ENCODE data around the gene GZMM. TPM values are rescaled to one million over a fixed set of nuclear protein-coding genes. Genes with fewer than 3 reads are reported as not detected.
A peak's percentile ranks its signal among the peaks of the same experiment; 100 is the strongest.

GZMM gene
- total RNA-seq, 1 donor from 2014 or later = not detected

- no peak for DNase-seq (ENCODE audit: extremely low spot score, unreplicated experiment)
- Mint-ChIP-seq H3K27me3 (ENCODE audit: unreplicated experiment) (peaks cover 4% of the 10 kb centered on the region), H3K36me3 (ENCODE audit: unreplicated experiment) (no peaks in the 10 kb centered on the region), H3K9me3 (ENCODE audit: unreplicated experiment) (no peaks in the 10 kb centered on the region), H3K27ac (ENCODE audit: unreplicated experiment) (no peak within 1 kb of the TSS), H3K4me3 (ENCODE audit: unreplicated experiment) (peak within 1 kb of the TSS; percentile 75), H3K4me1 (ENCODE audit: unreplicated experiment) (peaks cover 29% of the 10 kb centered on the region)
- no peak for TF ChIP-seq CTCF (IDR thresholded peaks at IDR 0.05)
Observed at GRCh38 chr19:589693-590395, 46.0 kb downstream of the GZMM start, which contains the start of gene HCN2. Gene HCN2, plus strand, starts transcription at chr19:589881. Its CDS starts 65 bp downstream, at chr19:589946.

GRCh38 chr19:590396-590745 lies 46.5 kb downstream of the GZMM start:
- H3K9me3 Mint-ChIP-seq (ENCODE audit: unreplicated experiment) = no peaks in the 10 kb centered on the region
- no peak for TF ChIP-seq CTCF (IDR thresholded peaks at IDR 0.05)
- H3K36me3 Mint-ChIP-seq (ENCODE audit: unreplicated experiment) = no peaks in the 10 kb centered on the region
- peak overlapping the region; percentile 75 for H3K4me3 Mint-ChIP-seq (ENCODE audit: unreplicated experiment)
- peaks cover 4% of the 10 kb centered on the region for H3K27me3 Mint-ChIP-seq (ENCODE audit: unreplicated experiment)
- no peak overlapping the region for H3K27ac Mint-ChIP-seq (ENCODE audit: unreplicated experiment)
- H3K4me1 Mint-ChIP-seq (ENCODE audit: unreplicated experiment) = peaks cover 28% of the 10 kb centered on the region
- DNase-seq (ENCODE audit: extremely low spot score, unreplicated experiment) = no peak

- Mint-ChIP-seq H3K27me3 (ENCODE audit: unreplicated experiment) (peaks cover 4% of the 10 kb centered on the region), H3K4me1 (ENCODE audit: unreplicated experiment) (peaks cover 27% of the 10 kb centered on the region), H3K36me3 (ENCODE audit: unreplicated experiment) (no peaks in the 10 kb centered on the region), H3K9me3 (ENCODE audit: unreplicated experiment) (no peaks in the 10 kb centered on the region), H3K27ac (ENCODE audit: unreplicated experiment) (no peak overlapping the region), H3K4me3 (ENCODE audit: unreplicated experiment) (no peak overlapping the region)
- no peak for TF ChIP-seq CTCF (IDR thresholded peaks at IDR 0.05)
- DNase-seq (ENCODE audit: extremely low spot score, unreplicated experiment) = no peak
Observed at GRCh38 chr19:590750-591098, 46.9 kb downstream of the GZMM start.

GRCh38 chr19:591099-591958 lies 47.5 kb downstream of the GZMM start:
- Mint-ChIP-seq H3K9me3 (ENCODE audit: unreplicated experiment) (no peaks in the 10 kb centered on the region), H3K27me3 (ENCODE audit: unreplicated experiment) (peaks cover 4% of the 10 kb centered on the region), H3K4me1 (ENCODE audit: unreplicated experiment) (peaks cover 24% of the 10 kb centered on the region), H3K4me3 (ENCODE audit: unreplicated experiment) (peak overlapping the region; percentile 76), H3K36me3 (ENCODE audit: unreplicated experiment) (no peaks in the 10 kb centered on the region), H3K27ac (ENCODE audit: unreplicated experiment) (no peak overlapping the region)
- no peak for DNase-seq (ENCODE audit: extremely low spot score, unreplicated experiment)
- TF ChIP-seq CTCF (IDR thresholded peaks at IDR 0.05) = no peak

GRCh38 chr19:592101-592500 lies 48.2 kb downstream of the GZMM start:
- DNase-seq (ENCODE audit: extremely low spot score, unreplicated experiment) = no peak
- H3K27me3 Mint-ChIP-seq (ENCODE audit: unreplicated experiment) = peaks cover 4% of the 10 kb centered on the region
- H3K9me3 Mint-ChIP-seq (ENCODE audit: unreplicated experiment) = no peaks in the 10 kb centered on the region
- H3K27ac Mint-ChIP-seq (ENCODE audit: unreplicated experiment) = no peak overlapping the region
- peaks cover 20% of the 10 kb centered on the region for H3K4me1 Mint-ChIP-seq (ENCODE audit: unreplicated experiment)
- H3K4me3 Mint-ChIP-seq (ENCODE audit: unreplicated experiment) = no peak overlapping the region
- H3K36me3 Mint-ChIP-seq (ENCODE audit: unreplicated experiment) = no peaks in the 10 kb centered on the region
- TF ChIP-seq CTCF (IDR thresholded peaks at IDR 0.05) = no peak
